Measurements from ENCODE around the gene LMAN2L. TPM values are rescaled to one million over a fixed set of nuclear protein-coding genes. Genes with fewer than 3 reads are reported as not detected.

Gene LMAN2L
- total and polyA plus RNA-seq, 7 donors, result 8.6 to 24.1 (median 12.7) TPM

- no peak for TF ChIP-seq CTCF (IDR thresholded peaks at IDR 0.05)
- WGBS, 3 donors, result 93 to 94% (median 93%) methylated on average over 20 of the region's 20 CpGs
- H3K27ac ChIP-seq, result no peak overlapping the region
- no peaks in the 10 kb centered on the region for H3K9me3 ChIP-seq
- intact Hi-C loops (cut with DNase I), result no loop called here
- H3K27me3 ChIP-seq (ENCODE audit: insufficient read depth in 3 of 3, low read length in 2 of 3), result no peaks in the 10 kb centered on the region
- DNase-seq, result no peak
- ATAC-seq, result no peak
- H3K4me3 ChIP-seq, result no peak overlapping the region
- H3K4me1 ChIP-seq, result peaks cover 25% of the 10 kb centered on the region
- H3K36me3 ChIP-seq (ENCODE audit: insufficient read depth in 1 of 2, low read depth in 1 of 2), result no peaks in the 10 kb centered on the region
These were observed 32.1 kb upstream of the LMAN2L start for GRCh38 chr2:96771796-96772618.

GRCh38 chr2:96770442-96771202 is 30.8 kb upstream of the LMAN2L start:
- H3K4me3 ChIP-seq, result no peak overlapping the region
- ATAC-seq (peak in 1 of 4 donors; percentile 8), DNase-seq (no peak)
- peak overlapping the region; percentile 74 for H3K27ac ChIP-seq
- intact Hi-C loops (cut with DNase I), result no loop called here
- H3K9me3 ChIP-seq, result no peaks in the 10 kb centered on the region
- no peaks in the 10 kb centered on the region for H3K36me3 ChIP-seq (ENCODE audit: insufficient read depth in 1 of 2, low read depth in 1 of 2)
- WGBS, 3 donors, result 75 to 78% (median 75%) methylated on average over 23 to 25 of the region's 25 CpGs
- H3K4me1 ChIP-seq, result peaks cover 28% of the 10 kb centered on the region
- no peaks in the 10 kb centered on the region for H3K27me3 ChIP-seq (ENCODE audit: insufficient read depth in 3 of 3, low read length in 2 of 3)
- TF ChIP-seq CTCF (IDR thresholded peaks at IDR 0.05), result no peak

- peak overlapping the region; percentile 74 for H3K27ac ChIP-seq
- WGBS, 3 donors, result 22 to 40% (median 22%) methylated on average over 7 of the region's 7 CpGs
- no peaks in the 10 kb centered on the region for H3K27me3 ChIP-seq (ENCODE audit: insufficient read depth in 3 of 3, low read length in 2 of 3)
- H3K4me3 ChIP-seq, result peak overlapping the region; percentile 46
- intact Hi-C loops (cut with DNase I), result loop anchor here in 1 of 2 donors (5.0 to 10.0 kb wide), 2 partner anchors 37 to 135 kb away; partner anchors contain the start of gene KANSL3
- DNase-seq (peak; percentile 83 to 95), ATAC-seq (peak; percentile 98 to 99 (median 98))
- H3K9me3 ChIP-seq, result no peaks in the 10 kb centered on the region
- H3K36me3 ChIP-seq (ENCODE audit: insufficient read depth in 1 of 2, low read depth in 1 of 2), result no peaks in the 10 kb centered on the region
- TF ChIP-seq CTCF (IDR thresholded peaks at IDR 0.05), result no peak
- peaks cover 28% of the 10 kb centered on the region for H3K4me1 ChIP-seq
These were observed 29.9 kb upstream of the LMAN2L start for GRCh38 chr2:96769814-96770213.

GRCh38 chr2:96768083-96768561 is 28.3 kb upstream of the LMAN2L start:
- DNase-seq (no peak), ATAC-seq (no peak)
- Histone ChIP-seq H3K4me3 (no peak overlapping the region), H3K27me3 (ENCODE audit: insufficient read depth in 3 of 3, low read length in 2 of 3) (no peaks in the 10 kb centered on the region), H3K4me1 (peaks cover 36% of the 10 kb centered on the region), H3K9me3 (no peaks in the 10 kb centered on the region), H3K27ac (no peak overlapping the region), H3K36me3 (ENCODE audit: insufficient read depth in 1 of 2, low read depth in 1 of 2) (no peaks in the 10 kb centered on the region)
- intact Hi-C loops (cut with DNase I), result loop anchor here in 1 of 2 donors (5.0 to 10.0 kb wide), 2 partner anchors 39 to 133 kb away; partner anchors contain the start of gene KANSL3
- 85 to 90% (median 86%) methylated on average over 8 of the region's 8 CpGs for WGBS, 3 donors
- TF ChIP-seq CTCF (IDR thresholded peaks at IDR 0.05), result no peak
